Panc1 (cell line): ENCODE measurements around the gene SPAG6. TPM values are rescaled to one million over a fixed set of nuclear protein-coding genes. Genes with fewer than 3 reads are reported as not detected.

Experiments
- ATAC-seq: fragments of 200-7000 bp; cut with Tn5 transposase; 2 replicates; pipeline ENCODE4 v1.9.1; 2020; ENCODE audit warnings: mild to moderate bottlenecking, moderate library complexity
- BruUV-seq: library from RNA; stranded (reverse); fragments of 400-500 nt; replicated peaks from 2 replicates; lab custom pipeline; 2021; lab: Mats Ljungman, UMichigan
- CTCF ChIA-PET: fragments of 300-600 bp; sonication (Branson Sonifier 250); formaldehyde crosslinking; loops from one replicate; lab custom pipeline; 2022; ENCODE audit warnings: antibody characterized with exemption; lab: Charles Lee
- POLR2A ChIA-PET: fragments of 300-600 bp; sonication (Branson Sonifier 250); formaldehyde crosslinking; loops from one replicate; lab custom pipeline; 2022; ENCODE audit warnings: antibody characterized with exemption; lab: Charles Lee
- DNase-seq: peaks from one replicate; pipeline ENCODE4 v3.0.0-alpha.2; 2010; ENCODE audit warnings: low read depth, low spot score
- H3K27ac ChIP-seq: 2 replicates; pipeline ENCODE4 v1.5.1; 2011; ENCODE audit warnings: mild to moderate bottlenecking, low read length, inconsistent platforms
- H3K27me3 ChIP-seq: fragments of 200-500 bp; sonication (Bioruptor generic); 2 replicates; pipeline ENCODE4 v1.6.0; 2014; ENCODE audit warnings: low read length, inconsistent platforms; ENCODE audit not compliant: control insufficient read depth, insufficient read depth
- H3K36me3 ChIP-seq: fragments of 200-500 bp; sonication (Bioruptor generic); 2 replicates; pipeline ENCODE4 v1.5.1; 2014; ENCODE audit warnings: inconsistent platforms, mild to moderate bottlenecking, low read length, moderate library complexity; ENCODE audit not compliant: control insufficient read depth, insufficient read depth
- H3K4me1 ChIP-seq: 2 replicates; pipeline ENCODE4 v1.5.1; 2011; ENCODE audit warnings: inconsistent platforms, mild to moderate bottlenecking, low read length, moderate library complexity; ENCODE audit not compliant: control insufficient read depth, insufficient read depth
- H3K4me3 ChIP-seq, 2 experiments: 2 replicates each; pipeline ENCODE4 v1.5.1; 2011 to 2012; ENCODE audit warnings: low read depth in 2 of 2, low read length in 2 of 2, mild to moderate bottlenecking in 2 of 2, inconsistent platforms in 1 of 2, moderate library complexity in 1 of 2
- H3K9me3 ChIP-seq: fragments of 200-500 bp; sonication (Bioruptor generic); 2 replicates; pipeline ENCODE4 v1.5.1; 2014; ENCODE audit warnings: low read depth, mild to moderate bottlenecking, inconsistent platforms, low read length, moderate library complexity; ENCODE audit not compliant: control insufficient read depth, insufficient read depth
- POLR2AphosphoS5 ChIP-seq: IDR thresholded peaks from 2 replicates; pipeline ENCODE4 v1.6.1; 2012; ENCODE audit warnings: mild to moderate bottlenecking, low read depth, low read length, moderate library complexity
- SIN3A ChIP-seq: IDR thresholded peaks from 2 replicates; pipeline ENCODE4 v1.6.1; 2012; ENCODE audit warnings: low read depth, mild to moderate bottlenecking, low read length, moderate library complexity, borderline replicate concordance; ENCODE audit not compliant: insufficient read depth
- TCF7L2 ChIP-seq: IDR thresholded peaks from 2 replicates; pipeline ENCODE4 v1.6.1; 2011; ENCODE audit warnings: mild to moderate bottlenecking, low read depth, low read length, inconsistent platforms
- in situ Hi-C: cut with HindIII; loops from 2 replicates; pipeline ENCODE4 v1.10.0; 2016; ENCODE audit warnings: low sequenced_read_pairs, low pct_unique_long_range_greater_than_20kb
- intact Hi-C: fragments of 100-400 bp; cut with micrococcal nuclease; formaldehyde crosslinking; loops from one replicate; pipeline ENCODE4 v1.10.0; 2022; ENCODE audit not compliant: unreplicated experiment
- total RNA-seq: library from RNA; stranded (reverse); gene quantifications from one replicate; pipeline ENCODE4 v1.2.1, GENCODE V29; 2021; ENCODE audit not compliant: unreplicated experiment
- TF ChIP-seq, protein P1 (sequence below), 2 experiments: IDR thresholded peaks; 2 replicates each; pipeline ENCODE4 v1.6.1; 2011 to 2012; ENCODE audit warnings: low read depth in 2 of 2, control low read depth in 1 of 2, low read length in 1 of 2, mild to moderate bottlenecking in 1 of 2, moderate library complexity in 1 of 2; ENCODE audit not compliant: insufficient read depth in 1 of 2
- TF ChIP-seq, protein P2 (sequence below): fragments of 450-650 bp; IDR thresholded peaks from 2 replicates; pipeline ENCODE4 v1.5.1; 2017; ENCODE audit warnings: mild to moderate bottlenecking

SPAG6 gene
- total RNA-seq, 1 experiment from 2014 or later = not detected

DNA sequence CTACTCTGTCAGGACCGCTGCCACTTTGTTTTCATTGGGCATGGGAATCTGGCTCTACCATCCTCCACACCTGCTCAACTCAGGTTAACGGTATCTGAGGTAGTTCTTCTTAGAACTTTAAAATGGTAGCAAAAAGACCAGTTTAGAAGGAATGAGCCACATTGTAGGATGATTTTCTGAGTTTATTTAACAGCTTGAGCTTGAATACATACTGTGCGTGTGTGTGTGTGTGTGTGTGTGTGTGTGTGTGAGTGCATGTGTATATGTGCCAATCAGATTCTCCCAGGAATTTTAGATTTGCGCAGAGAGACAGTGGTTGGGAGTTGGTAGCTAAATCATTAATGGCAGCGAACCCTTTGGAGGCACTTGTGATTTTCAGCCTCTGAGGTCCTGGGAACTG, 81.4 kb downstream of the SPAG6 start:
- Histone ChIP-seq H3K4me3 (no peak overlapping the region), H3K9me3 (no peaks in the 10 kb centered on the region), H3K4me1 (peaks cover 9% of the 10 kb centered on the region), H3K36me3 (no peaks in the 10 kb centered on the region), H3K27me3 (no peaks in the 10 kb centered on the region), H3K27ac (no peak overlapping the region)
- POLR2A ChIA-PET = no interaction called here
- ATAC-seq = no peak
- in situ Hi-C loops (no loop called here), intact Hi-C loops (no loop called here)
- no peak for TF ChIP-seq POLR2AphosphoS5
- TF ChIP-seq, protein P1, sequence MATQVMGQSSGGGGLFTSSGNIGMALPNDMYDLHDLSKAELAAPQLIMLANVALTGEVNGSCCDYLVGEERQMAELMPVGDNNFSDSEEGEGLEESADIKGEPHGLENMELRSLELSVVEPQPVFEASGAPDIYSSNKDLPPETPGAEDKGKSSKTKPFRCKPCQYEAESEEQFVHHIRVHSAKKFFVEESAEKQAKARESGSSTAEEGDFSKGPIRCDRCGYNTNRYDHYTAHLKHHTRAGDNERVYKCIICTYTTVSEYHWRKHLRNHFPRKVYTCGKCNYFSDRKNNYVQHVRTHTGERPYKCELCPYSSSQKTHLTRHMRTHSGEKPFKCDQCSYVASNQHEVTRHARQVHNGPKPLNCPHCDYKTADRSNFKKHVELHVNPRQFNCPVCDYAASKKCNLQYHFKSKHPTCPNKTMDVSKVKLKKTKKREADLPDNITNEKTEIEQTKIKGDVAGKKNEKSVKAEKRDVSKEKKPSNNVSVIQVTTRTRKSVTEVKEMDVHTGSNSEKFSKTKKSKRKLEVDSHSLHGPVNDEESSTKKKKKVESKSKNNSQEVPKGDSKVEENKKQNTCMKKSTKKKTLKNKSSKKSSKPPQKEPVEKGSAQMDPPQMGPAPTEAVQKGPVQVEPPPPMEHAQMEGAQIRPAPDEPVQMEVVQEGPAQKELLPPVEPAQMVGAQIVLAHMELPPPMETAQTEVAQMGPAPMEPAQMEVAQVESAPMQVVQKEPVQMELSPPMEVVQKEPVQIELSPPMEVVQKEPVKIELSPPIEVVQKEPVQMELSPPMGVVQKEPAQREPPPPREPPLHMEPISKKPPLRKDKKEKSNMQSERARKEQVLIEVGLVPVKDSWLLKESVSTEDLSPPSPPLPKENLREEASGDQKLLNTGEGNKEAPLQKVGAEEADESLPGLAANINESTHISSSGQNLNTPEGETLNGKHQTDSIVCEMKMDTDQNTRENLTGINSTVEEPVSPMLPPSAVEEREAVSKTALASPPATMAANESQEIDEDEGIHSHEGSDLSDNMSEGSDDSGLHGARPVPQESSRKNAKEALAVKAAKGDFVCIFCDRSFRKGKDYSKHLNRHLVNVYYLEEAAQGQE (IDR thresholded peaks at IDR 0.05; ENCODE audit: insufficient read depth in 1 of 2, low read depth in 2 of 2, low read length in 1 of 2) = no peak
- TF ChIP-seq, protein P2, sequence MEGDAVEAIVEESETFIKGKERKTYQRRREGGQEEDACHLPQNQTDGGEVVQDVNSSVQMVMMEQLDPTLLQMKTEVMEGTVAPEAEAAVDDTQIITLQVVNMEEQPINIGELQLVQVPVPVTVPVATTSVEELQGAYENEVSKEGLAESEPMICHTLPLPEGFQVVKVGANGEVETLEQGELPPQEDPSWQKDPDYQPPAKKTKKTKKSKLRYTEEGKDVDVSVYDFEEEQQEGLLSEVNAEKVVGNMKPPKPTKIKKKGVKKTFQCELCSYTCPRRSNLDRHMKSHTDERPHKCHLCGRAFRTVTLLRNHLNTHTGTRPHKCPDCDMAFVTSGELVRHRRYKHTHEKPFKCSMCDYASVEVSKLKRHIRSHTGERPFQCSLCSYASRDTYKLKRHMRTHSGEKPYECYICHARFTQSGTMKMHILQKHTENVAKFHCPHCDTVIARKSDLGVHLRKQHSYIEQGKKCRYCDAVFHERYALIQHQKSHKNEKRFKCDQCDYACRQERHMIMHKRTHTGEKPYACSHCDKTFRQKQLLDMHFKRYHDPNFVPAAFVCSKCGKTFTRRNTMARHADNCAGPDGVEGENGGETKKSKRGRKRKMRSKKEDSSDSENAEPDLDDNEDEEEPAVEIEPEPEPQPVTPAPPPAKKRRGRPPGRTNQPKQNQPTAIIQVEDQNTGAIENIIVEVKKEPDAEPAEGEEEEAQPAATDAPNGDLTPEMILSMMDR = no peak
- TF ChIP-seq TCF7L2 = no peak
- TF ChIP-seq SIN3A = no peak
- no TSS peak for BruUV-seq
- CTCF ChIA-PET = no interaction called here
- no peak for DNase-seq

DNA sequence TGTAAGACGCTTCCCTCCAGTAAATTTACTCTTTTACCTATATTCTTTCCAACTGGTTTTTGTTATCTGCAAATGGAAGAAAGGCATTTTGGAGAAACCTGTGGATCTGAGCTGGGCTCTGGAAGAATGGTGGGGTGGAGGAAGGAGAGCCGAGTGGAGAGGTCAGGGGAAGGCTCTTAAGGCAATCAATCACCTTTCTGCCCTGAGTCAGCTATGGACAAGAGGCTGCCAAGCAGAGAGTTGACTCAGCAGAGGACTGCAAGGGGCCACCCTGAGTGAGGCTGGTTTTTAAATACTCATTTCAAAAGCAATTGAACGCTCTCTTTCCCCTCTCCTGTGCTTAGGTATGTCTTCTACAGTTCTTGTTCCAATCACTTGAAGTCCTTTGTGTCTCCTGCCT, 81.8 kb downstream of the SPAG6 start:
- H3K36me3 ChIP-seq = no peaks in the 10 kb centered on the region
- in situ Hi-C loops = no loop called here
- ATAC-seq (no peak), DNase-seq (no peak)
- TF ChIP-seq, protein P2 = no peak
- TF ChIP-seq TCF7L2 (no peak), POLR2AphosphoS5 (no peak), SIN3A (no peak)
- TF ChIP-seq, protein P1 (IDR thresholded peaks at IDR 0.05; ENCODE audit: insufficient read depth in 1 of 2, low read depth in 2 of 2, low read length in 1 of 2) = no peak
- ChIA-PET CTCF (no interaction called here), POLR2A (no interaction called here)
- H3K4me3 ChIP-seq = no peak overlapping the region
- H3K9me3 ChIP-seq = no peaks in the 10 kb centered on the region
- BruUV-seq = no TSS peak
- peaks cover 9% of the 10 kb centered on the region for H3K4me1 ChIP-seq
- no peaks in the 10 kb centered on the region for H3K27me3 ChIP-seq
- H3K27ac ChIP-seq = no peak overlapping the region
- intact Hi-C loops = no loop called here
